K562 (cell line): ENCODE measurements around the gene ERAL1. TPM values are rescaled to one million over a fixed set of nuclear protein-coding genes. Genes with fewer than 3 reads are reported as not detected.

Experiments
- ERF ChIP-seq: fragments of 450-650 bp; formaldehyde crosslinking; IDR thresholded peaks from 2 replicates; pipeline ENCODE4 v1.4.0; 2020; ENCODE audit warnings: mild to moderate bottlenecking, mixed read lengths
- HMBOX1 ChIP-seq: sonication (generic); IDR thresholded peaks from 2 replicates; pipeline ENCODE4 v1.6.1; 2016
- MEF2D ChIP-seq: conservative IDR thresholded peaks from 2 replicates; pipeline ENCODE4 v1.6.1; 2016; ENCODE audit warnings: low read depth, missing genetic modification characterization, missing compliant biosample characterization
- NCOA1 ChIP-seq: fragments of 450-650 bp; IDR thresholded peaks from 2 replicates; pipeline ENCODE4 v1.6.1; 2016; ENCODE audit warnings: low read depth
- NCOA2 ChIP-seq, 2 experiments: fragments of 450-650 bp; IDR thresholded peaks; 2 replicates each; pipeline ENCODE4 v1.6.1; 2018; ENCODE audit warnings: mild to moderate bottlenecking in 2 of 2, moderate library complexity in 1 of 2; ENCODE audit not compliant: partially characterized antibody in 2 of 2
- NKRF ChIP-seq: fragments of 450-650 bp; IDR thresholded peaks from 2 replicates; pipeline ENCODE4 v1.6.1; 2016; ENCODE audit warnings: borderline replicate concordance
- NONO ChIP-seq, 2 experiments: fragments of 200-400 bp in 1 of 2; fragments of 450-650 bp in 1 of 2; formaldehyde crosslinking in 1 of 2; IDR thresholded peaks; 2 replicates each; pipeline ENCODE4 v1.6.1; 2017; ENCODE audit warnings: low read depth in 2 of 2, mild to moderate bottlenecking in 2 of 2, moderate library complexity in 2 of 2, low read length in 1 of 2
- PHTF2 ChIP-seq: fragments of 250-450 bp; sonication (Bioruptor Pico); IDR thresholded peaks from 2 replicates; pipeline ENCODE4 v1.5.0; 2021; ENCODE audit warnings: mild to moderate bottlenecking
- TSC22D4 ChIP-seq: fragments of 450-650 bp; IDR thresholded peaks from 2 replicates; pipeline ENCODE4 v1.6.1; 2016; ENCODE audit warnings: missing genetic modification characterization, missing biosample characterization, control low read depth
- ZBTB26 ChIP-seq: fragments of 450-650 bp; formaldehyde crosslinking; IDR thresholded peaks from 2 replicates; pipeline ENCODE4 v1.4.0; 2022; ENCODE audit warnings: missing genetic modification characterization
- ZNF280B ChIP-seq: fragments of 250-450 bp; sonication (Bioruptor Pico); IDR thresholded peaks from 2 replicates; pipeline ENCODE4 v1.5.1; 2021; ENCODE audit warnings: mild to moderate bottlenecking
- ZNF830 ChIP-seq: fragments of 250-450 bp; sonication (Bioruptor Pico); IDR thresholded peaks from 2 replicates; pipeline ENCODE4 v1.5.0; 2021; ENCODE audit warnings: mild to moderate bottlenecking
- polyA plus RNA-seq, 8 experiments: library from polyadenylated mRNA; depleted of rRNA in 4 of 8; stranded (reverse) in 5 of 8; unstranded in 3 of 8; fragments of >200 nt; fragmentation: Nextera tagmentation in 2 of 8; fragmentation: Illumina TruSeq in 1 of 8; extraction: Ambion mirVana in 2 of 8; extraction: Trizol in 1 of 8; gene quantifications; 2 replicates each; pipeline versions ENCODE4 v1.2.1 to v1.2.3, GENCODE V29; 2011 to 2014; ENCODE audit warnings: inconsistent platforms in 1 of 8, missing spikeins in 1 of 8
- total RNA-seq, 7 experiments: library from RNA; depleted of rRNA in 6 of 7; stranded (reverse); fragments of >200 nt in 6 of 7; fragmentation: Illumina TruSeq in 2 of 7; extraction: Trizol in 2 of 7; gene quantifications; 2 replicates each; pipeline versions ENCODE4 v1.2.1 to v1.2.3, GENCODE V29; 2011 to 2021; ENCODE audit warnings: low replicate concordance in 1 of 7
- TF ChIP-seq, protein P1 (sequence below): fragments of 250-450 bp; sonication (Bioruptor Pico); IDR thresholded peaks from 2 replicates; pipeline ENCODE4 v1.8.0; 2022; ENCODE audit warnings: moderate library complexity, mild to moderate bottlenecking, inconsistent platforms
- TF ChIP-seq, protein P2 (sequence below): sonication (generic); formaldehyde crosslinking; IDR thresholded peaks from 2 replicates; pipeline ENCODE4 v1.8.0; 2022; ENCODE audit warnings: mild to moderate bottlenecking, missing genetic modification reagents
- TF ChIP-seq, protein P3 (sequence below): fragments of 450-650 bp; IDR thresholded peaks from 2 replicates; pipeline ENCODE4 v1.6.1; 2016; ENCODE audit warnings: low read depth, mild to moderate bottlenecking, moderate library complexity

ERAL1 gene
- total and polyA plus RNA-seq, 9 of the 15 experiments (the other 6 are each of a cell fraction or from before 2014, with no cell fraction given) = 37.5 to 351 (median 106) TPM

- TF ChIP-seq TSC22D4 (tag) (no peak), PHTF2 (0 out of 2 replicates have a peak, but pooled peaks have one; percentile 68), MEF2D (tag) (peak; percentile 71; the same call in 1 of the 2 replicates), ERF (CRISPR knock-in tag) (peak; percentile 76; the same call in 1 of the 2 replicates), NONO (IDR thresholded peaks at IDR 0.05; ENCODE audit: low read depth in 2 of 2, low read length in 1 of 2) (peak in 1 of 2 experiments; percentile 96; a peak in 2 of 4 replicates), ZNF830 (no peak; the same call in 1 of the 2 replicates), NCOA1 (peak; percentile 96), HMBOX1 (peak; percentile 84), NKRF (peak; percentile 15; the same call in 1 of the 2 replicates), NCOA2 (IDR thresholded peaks at IDR 0.05; ENCODE audit: partially characterized antibody in 2 of 2) (peak in 1 of 2 experiments; percentile 90), ZNF280B (no peak), ZBTB26 (peak; percentile 56)
- TF ChIP-seq, protein P1, sequence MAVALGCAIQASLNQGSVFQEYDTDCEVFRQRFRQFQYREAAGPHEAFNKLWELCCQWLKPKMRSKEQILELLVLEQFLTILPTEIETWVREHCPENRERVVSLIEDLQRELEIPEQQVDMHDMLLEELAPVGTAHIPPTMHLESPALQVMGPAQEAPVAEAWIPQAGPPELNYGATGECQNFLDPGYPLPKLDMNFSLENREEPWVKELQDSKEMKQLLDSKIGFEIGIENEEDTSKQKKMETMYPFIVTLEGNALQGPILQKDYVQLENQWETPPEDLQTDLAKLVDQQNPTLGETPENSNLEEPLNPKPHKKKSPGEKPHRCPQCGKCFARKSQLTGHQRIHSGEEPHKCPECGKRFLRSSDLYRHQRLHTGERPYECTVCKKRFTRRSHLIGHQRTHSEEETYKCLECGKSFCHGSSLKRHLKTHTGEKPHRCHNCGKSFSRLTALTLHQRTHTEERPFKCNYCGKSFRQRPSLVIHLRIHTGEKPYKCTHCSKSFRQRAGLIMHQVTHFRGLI (CRISPR knock-in tag) = 0 out of 2 replicates have a peak, but pooled peaks have one; percentile 88
- TF ChIP-seq, protein P2, sequence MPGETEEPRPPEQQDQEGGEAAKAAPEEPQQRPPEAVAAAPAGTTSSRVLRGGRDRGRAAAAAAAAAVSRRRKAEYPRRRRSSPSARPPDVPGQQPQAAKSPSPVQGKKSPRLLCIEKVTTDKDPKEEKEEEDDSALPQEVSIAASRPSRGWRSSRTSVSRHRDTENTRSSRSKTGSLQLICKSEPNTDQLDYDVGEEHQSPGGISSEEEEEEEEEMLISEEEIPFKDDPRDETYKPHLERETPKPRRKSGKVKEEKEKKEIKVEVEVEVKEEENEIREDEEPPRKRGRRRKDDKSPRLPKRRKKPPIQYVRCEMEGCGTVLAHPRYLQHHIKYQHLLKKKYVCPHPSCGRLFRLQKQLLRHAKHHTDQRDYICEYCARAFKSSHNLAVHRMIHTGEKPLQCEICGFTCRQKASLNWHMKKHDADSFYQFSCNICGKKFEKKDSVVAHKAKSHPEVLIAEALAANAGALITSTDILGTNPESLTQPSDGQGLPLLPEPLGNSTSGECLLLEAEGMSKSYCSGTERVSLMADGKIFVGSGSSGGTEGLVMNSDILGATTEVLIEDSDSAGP (CRISPR knock-in tag) = no peak
- TF ChIP-seq, protein P3, sequence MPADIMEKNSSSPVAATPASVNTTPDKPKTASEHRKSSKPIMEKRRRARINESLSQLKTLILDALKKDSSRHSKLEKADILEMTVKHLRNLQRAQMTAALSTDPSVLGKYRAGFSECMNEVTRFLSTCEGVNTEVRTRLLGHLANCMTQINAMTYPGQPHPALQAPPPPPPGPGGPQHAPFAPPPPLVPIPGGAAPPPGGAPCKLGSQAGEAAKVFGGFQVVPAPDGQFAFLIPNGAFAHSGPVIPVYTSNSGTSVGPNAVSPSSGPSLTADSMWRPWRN = peak; percentile 93
These were observed 10.4 kb downstream of the ERAL1 start (continued) for GRCh38 chr17:28864991-28865849.
